RWPE2 (cell line): ENCODE data around the gene ZNF101.
"Not testable (repeated sequence)": the region's sequence is repeated elsewhere in the genome, so short reads cannot be mapped to it uniquely, and the experiment has no call there.

Experiments used
- ATAC-seq: fragments of 200-7000 bp; cut with Tn5 transposase; 3 replicates; pipeline ENCODE4 v1.9.1; 2021; ENCODE audit warnings: low read depth
- DNase-seq: peaks from one replicate; pipeline ENCODE4 v3.0.0-alpha.2; 2020; ENCODE audit warnings: low spot score
- H3K27ac ChIP-seq: fragments of 450-650 bp; 2 replicates; pipeline ENCODE4 v1.5.1; 2017; ENCODE audit warnings: mild to moderate bottlenecking; ENCODE audit not compliant: poor library complexity, severe bottlenecking
- H3K27me3 ChIP-seq: fragments of 250-450 bp; sonication (Bioruptor Pico); 2 replicates; pipeline ENCODE4 v1.5.1; 2021; ENCODE audit warnings: mild to moderate bottlenecking, moderate library complexity; ENCODE audit not compliant: insufficient read depth, poor library complexity, severe bottlenecking
- H3K36me3 ChIP-seq: fragments of 250-450 bp; sonication (Bioruptor Pico); 2 replicates; pipeline ENCODE4 v1.5.1; 2020; ENCODE audit warnings: low read depth, mild to moderate bottlenecking, moderate library complexity
- H3K4me1 ChIP-seq: fragments of 250-450 bp; sonication (Bioruptor Pico); 2 replicates; pipeline ENCODE4 v1.5.1; 2021; ENCODE audit warnings: mild to moderate bottlenecking, moderate library complexity; ENCODE audit not compliant: insufficient read depth, poor library complexity, severe bottlenecking
- H3K4me3 ChIP-seq: fragments of 250-450 bp; sonication (Bioruptor Pico); 2 replicates; pipeline ENCODE4 v1.5.1; 2021; ENCODE audit warnings: mild to moderate bottlenecking, moderate library complexity; ENCODE audit not compliant: severe bottlenecking
- H3K9me3 ChIP-seq: fragments of 250-450 bp; sonication (Bioruptor Pico); 2 replicates; pipeline ENCODE4 v1.5.1; 2021; ENCODE audit warnings: mild to moderate bottlenecking, moderate library complexity; ENCODE audit not compliant: severe bottlenecking
- CTCF ChIP-seq: fragments of 450-650 bp; IDR thresholded peaks from one replicate; pipeline ENCODE4 v1.5.1; 2017; ENCODE audit warnings: mild to moderate bottlenecking, moderate library complexity; ENCODE audit not compliant: poor library complexity, severe bottlenecking

The ZNF101 gene

GRCh38 chr19:19677579-19677978 lies 8.9 kb downstream of the ZNF101 start:
- no peak for ATAC-seq
- DNase-seq = no peak
- Histone ChIP-seq H3K27ac (no peak overlapping the region), H3K9me3 (peaks cover 16% of the 10 kb centered on the region), H3K27me3 (no peaks in the 10 kb centered on the region), H3K4me1 (no peaks in the 10 kb centered on the region), H3K36me3 (peaks cover 70% of the 10 kb centered on the region), H3K4me3 (no peak overlapping the region)
- TF ChIP-seq CTCF = no peak

GRCh38 chr19:19679176-19680073 lies 10.8 kb downstream of the ZNF101 start:
- Histone ChIP-seq H3K9me3 (peaks cover 16% of the 10 kb centered on the region), H3K27me3 (no peaks in the 10 kb centered on the region), H3K27ac (no peak overlapping the region), H3K4me3 (no peak overlapping the region), H3K4me1 (no peaks in the 10 kb centered on the region), H3K36me3 (peaks cover 54% of the 10 kb centered on the region)
- no peak for DNase-seq
- TF ChIP-seq CTCF = no peak
- ATAC-seq = no peak

- not testable (repeated sequence) for DNase-seq, H3K36me3 ChIP-seq, H3K4me1 ChIP-seq, H3K27ac ChIP-seq, H3K27me3 ChIP-seq, H3K4me3 ChIP-seq, ATAC-seq
- H3K9me3 ChIP-seq = peaks cover 13% of the 10 kb centered on the region
Observed at GRCh38 chr19:19686119-19686518, 17.5 kb downstream of the ZNF101 start.

- Histone ChIP-seq H3K4me3 (no peak overlapping the region), H3K27ac (no peak overlapping the region), H3K4me1 (no peaks in the 10 kb centered on the region), H3K27me3 (no peaks in the 10 kb centered on the region), H3K36me3 (no peaks in the 10 kb centered on the region), H3K9me3 (peaks cover 13% of the 10 kb centered on the region)
- ATAC-seq (no peak), DNase-seq (no peak)
- no peak for TF ChIP-seq CTCF
Observed at GRCh38 chr19:19686580-19686979, 17.9 kb downstream of the ZNF101 start.

GRCh38 chr19:19687090-19687489 lies 18.5 kb downstream of the ZNF101 start:
- no peaks in the 10 kb centered on the region for H3K4me1 ChIP-seq
- DNase-seq = no peak
- no peak overlapping the region for H3K4me3 ChIP-seq
- TF ChIP-seq CTCF = no peak
- peaks cover 13% of the 10 kb centered on the region for H3K9me3 ChIP-seq
- H3K27ac ChIP-seq = no peak overlapping the region
- no peak for ATAC-seq
- no peaks in the 10 kb centered on the region for H3K36me3 ChIP-seq
- no peaks in the 10 kb centered on the region for H3K27me3 ChIP-seq

GRCh38 chr19:19689023-19689422 lies 20.4 kb downstream of the ZNF101 start:
- not testable (repeated sequence) for H3K27me3 ChIP-seq, H3K4me1 ChIP-seq, ATAC-seq, H3K36me3 ChIP-seq, H3K27ac ChIP-seq, DNase-seq, H3K4me3 ChIP-seq
- H3K9me3 ChIP-seq = peaks cover 10% of the 10 kb centered on the region
